SK-N-SH (cell line): Measurements from ENCODE around the gene WWOX. TPM values are rescaled to one million over a fixed set of nuclear protein-coding genes. Genes with fewer than 3 reads are reported as not detected.

Experiments
- CTCF ChIA-PET: fragments of 300-600, 350-600 bp; formaldehyde crosslinking; extraction: SDS; loops from one replicate; lab custom pipeline; 2021; lab: Yijun Ruan, JAX
- POLR2A ChIA-PET: fragments of 350-600 bp; sonication (Branson Sonifier 250); formaldehyde crosslinking; extraction: SDS; loops from one replicate; lab custom pipeline; 2020; ENCODE audit warnings: antibody characterized with exemption, inconsistent platforms; lab: Yijun Ruan, JAX
- DNase-seq: peaks from one replicate; pipeline ENCODE4 v3.0.0; 2012
- H2AFZ ChIP-seq: fragments of 200-600 bp; sonication (generic); 2 replicates; pipeline ENCODE4 v1.8.1; 2016; ENCODE audit warnings: antibody characterized with exemption, mild to moderate bottlenecking, low read depth
- H3F3A ChIP-seq: fragments of 200-600 bp; sonication (generic); replicated peaks from 2 replicates; pipeline ENCODE3; 2016; ENCODE audit warnings: antibody characterized with exemption, mild to moderate bottlenecking; ENCODE audit not compliant: insufficient read depth
- H3K27ac ChIP-seq, 2 experiments: fragments of 200-500 bp in 1 of 2; fragments of 200-600 bp in 1 of 2; sonication (Bioruptor generic) in 1 of 2; sonication (generic), shearing (Covaris generic) in 1 of 2; 2 replicates each; pipeline versions ENCODE4 v1.5.1 to v1.6.1; 2014 to 2016; ENCODE audit warnings: low read depth in 2 of 2, inconsistent platforms in 1 of 2, low read length in 1 of 2, mild to moderate bottlenecking in 1 of 2, mixed read lengths in 1 of 2
- H3K27me3 ChIP-seq: fragments of 200-600 bp; sonication (generic), shearing (Covaris generic); 2 replicates; pipeline ENCODE4 v1.6.1; 2016; ENCODE audit warnings: mixed run types; ENCODE audit not compliant: insufficient read depth
- H3K36me3 ChIP-seq, 2 experiments: fragments of 200-500 bp in 1 of 2; fragments of 200-600 bp in 1 of 2; sonication (Bioruptor generic) in 1 of 2; sonication (generic) in 1 of 2; replicated peaks in 1 of 2; 2 replicates each; pipeline versions ENCODE3 to v1.5.1; 2014 to 2016; ENCODE audit warnings: low read length in 1 of 2, mild to moderate bottlenecking in 1 of 2; ENCODE audit not compliant: insufficient read depth in 2 of 2, control insufficient read depth in 1 of 2
- H3K4me1 ChIP-seq, 2 experiments: fragments of 200-500 bp in 1 of 2; fragments of 200-600 bp in 1 of 2; sonication (Bioruptor generic) in 1 of 2; sonication (generic), shearing (Covaris generic) in 1 of 2; 2 replicates each; pipeline versions ENCODE4 v1.5.1 to v1.6.1; 2014 to 2016; ENCODE audit warnings: low read depth in 1 of 2, low read length in 1 of 2, mixed run types in 1 of 2; ENCODE audit not compliant: insufficient read depth in 2 of 2, control insufficient read depth in 1 of 2
- H3K4me2 ChIP-seq: fragments of 200-600 bp; sonication (generic), shearing (Covaris generic); 2 replicates; pipeline ENCODE4 v1.6.1; 2017; ENCODE audit warnings: mixed run types
- H3K4me3 ChIP-seq, 2 experiments: fragments of 200-500 bp in 1 of 2; fragments of 200-600 bp in 1 of 2; sonication (Bioruptor generic) in 1 of 2; sonication (generic), shearing (Covaris generic) in 1 of 2; 2 replicates each; pipeline versions ENCODE4 v1.5.1 to v1.8.1; 2014 to 2016; ENCODE audit warnings: low read depth in 2 of 2, inconsistent platforms in 1 of 2, low read length in 1 of 2, mild to moderate bottlenecking in 1 of 2, mixed read lengths in 1 of 2, moderate library complexity in 1 of 2
- H3K79me2 ChIP-seq: fragments of 200-600 bp; sonication (generic); 2 replicates; pipeline ENCODE4 v1.8.1; 2017; ENCODE audit warnings: mild to moderate bottlenecking; ENCODE audit not compliant: insufficient read depth
- H3K9ac ChIP-seq: fragments of 200-600 bp; sonication (generic); 2 replicates; pipeline ENCODE4 v1.6.1; 2017; ENCODE audit warnings: mixed run types
- H3K9me2 ChIP-seq: fragments of 200-600 bp; sonication (generic); 2 replicates; pipeline ENCODE4 v1.6.1; 2017; ENCODE audit warnings: mixed run types
- H3K9me3 ChIP-seq: fragments of 200-600 bp; sonication (generic); 2 replicates; pipeline ENCODE4 v1.6.1; 2017; ENCODE audit warnings: mixed run types, mild to moderate bottlenecking, moderate library complexity
- H4K20me1 ChIP-seq: fragments of 200-600 bp; sonication (generic); 2 replicates; pipeline ENCODE4 v1.6.1; 2017; ENCODE audit warnings: mild to moderate bottlenecking, mixed run types; ENCODE audit not compliant: insufficient read depth
- CHD2 ChIP-seq: fragments of 150-350 bp; IDR thresholded peaks from 2 replicates; pipeline ENCODE4 v1.6.1; 2018; ENCODE audit warnings: low read length; ENCODE audit not compliant: partially characterized antibody
- ELF1 ChIP-seq: IDR thresholded peaks from 2 replicates; pipeline ENCODE4 v1.4.0; 2012
- EP300 ChIP-seq, 2 experiments: IDR thresholded peaks; 2 replicates each; pipeline versions ENCODE4 v1.4.0 to v1.6.1; 2012; ENCODE audit warnings: borderline replicate concordance in 1 of 2, low read depth in 1 of 2, low read length in 1 of 2
- EZH2phosphoT487 ChIP-seq: fragments of 200-600 bp; sonication (generic); IDR thresholded peaks from 2 replicates; pipeline ENCODE4 v1.6.1; 2017; ENCODE audit warnings: low read depth, mixed run types, mild to moderate bottlenecking, antibody characterized with exemption, moderate library complexity, borderline replicate concordance
- FOSL2 ChIP-seq: IDR thresholded peaks from 2 replicates; pipeline ENCODE4 v1.4.0; 2012; ENCODE audit warnings: low read depth, mild to moderate bottlenecking, moderate library complexity, borderline replicate concordance
- FOXJ3 ChIP-seq: sonication (generic); formaldehyde crosslinking; IDR thresholded peaks from 2 replicates; pipeline ENCODE4 v1.5.1; 2020; ENCODE audit warnings: mild to moderate bottlenecking, missing genetic modification reagents
- FOXM1 ChIP-seq: IDR thresholded peaks from 2 replicates; pipeline ENCODE4 v1.4.0; 2012; ENCODE audit warnings: low read depth, mild to moderate bottlenecking
- GABPA ChIP-seq: IDR thresholded peaks from 2 replicates; pipeline ENCODE4 v1.4.0; 2012; ENCODE audit warnings: low read depth, mild to moderate bottlenecking
- GATA2 ChIP-seq: sonication (generic); formaldehyde crosslinking; IDR thresholded peaks from 2 replicates; pipeline ENCODE4 v1.5.0; 2020; ENCODE audit warnings: mild to moderate bottlenecking, missing genetic modification reagents
- NFIC ChIP-seq: IDR thresholded peaks from 2 replicates; pipeline ENCODE4 v1.4.0; 2012; ENCODE audit warnings: borderline replicate concordance
- RAD21 ChIP-seq: IDR thresholded peaks from 2 replicates; pipeline ENCODE4 v1.6.1; 2012; ENCODE audit warnings: mild to moderate bottlenecking, low read length
- RCOR1 ChIP-seq: fragments of 150-350 bp; IDR thresholded peaks from 2 replicates; pipeline ENCODE4 v1.6.1; 2017; ENCODE audit warnings: antibody characterized with exemption, low read length
- RFX5 ChIP-seq: IDR thresholded peaks from 2 replicates; pipeline ENCODE4 v1.6.1; 2012; ENCODE audit warnings: mild to moderate bottlenecking, improper control_type of control experiment, low read length
- RXRA ChIP-seq: IDR thresholded peaks from 2 replicates; pipeline ENCODE4 v1.4.0; 2012; ENCODE audit warnings: low read depth, mild to moderate bottlenecking, borderline replicate concordance
- SMC3 ChIP-seq: IDR thresholded peaks from 2 replicates; pipeline ENCODE4 v1.6.1; 2012; ENCODE audit warnings: low read depth, low read length, improper control_type of control experiment
- TEAD4 ChIP-seq: IDR thresholded peaks from 2 replicates; pipeline ENCODE4 v1.4.0; 2012; ENCODE audit warnings: mild to moderate bottlenecking, borderline replicate concordance; ENCODE audit not compliant: insufficient read depth
- WGBS: methylation state at CpG from one replicate; pipeline ENCODE4 v1.1.6; 2017; ENCODE audit warnings: low lambda C conversion rate; 5-methylcytosine and 5-hydroxymethylcytosine counted together
- polyA plus RNA-seq, 3 experiments: library from polyadenylated mRNA; depleted of rRNA; stranded (reverse); fragments of >200 nt; gene quantifications; 2 replicates each; pipeline ENCODE4 v1.2.3, GENCODE V29; 2012
- TF ChIP-seq, protein P1 (sequence below): fragments of 200-600 bp; sonication (generic); IDR thresholded peaks from 2 replicates; pipeline ENCODE4 v1.6.1; 2017; ENCODE audit warnings: antibody characterized with exemption, mild to moderate bottlenecking, moderate library complexity
- TF ChIP-seq, protein P2 (sequence below): fragments of 150-350 bp; IDR thresholded peaks from 2 replicates; pipeline ENCODE4 v1.6.1; 2016; ENCODE audit warnings: mild to moderate bottlenecking, low read depth, low read length

WWOX gene
- polyA plus RNA-seq, 1 of the 3 experiments (the other 2 are of a cell fraction), result 10.8 TPM

DNA sequence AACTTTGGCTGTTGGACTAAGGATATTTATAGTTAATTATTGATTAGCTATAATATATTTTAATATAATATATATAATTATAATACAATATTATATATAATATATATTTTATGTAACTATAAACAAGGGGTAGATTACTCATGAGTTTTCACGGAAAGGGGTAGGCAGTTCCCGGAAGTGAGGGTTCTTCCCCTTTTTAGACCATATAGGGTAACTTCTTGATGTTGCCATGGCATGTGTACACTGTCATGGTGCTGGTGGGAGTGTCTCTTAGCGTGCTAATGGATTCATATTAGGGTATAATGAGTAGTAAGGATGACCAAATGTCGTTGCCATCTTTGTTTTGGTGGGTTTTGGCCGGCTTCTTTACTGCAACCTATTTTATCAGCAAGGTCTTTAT is 315.6 kb downstream of the WWOX start (continued):
- TF ChIP-seq GABPA (no peak), RAD21 (no peak), RCOR1 (no peak)

DNA sequence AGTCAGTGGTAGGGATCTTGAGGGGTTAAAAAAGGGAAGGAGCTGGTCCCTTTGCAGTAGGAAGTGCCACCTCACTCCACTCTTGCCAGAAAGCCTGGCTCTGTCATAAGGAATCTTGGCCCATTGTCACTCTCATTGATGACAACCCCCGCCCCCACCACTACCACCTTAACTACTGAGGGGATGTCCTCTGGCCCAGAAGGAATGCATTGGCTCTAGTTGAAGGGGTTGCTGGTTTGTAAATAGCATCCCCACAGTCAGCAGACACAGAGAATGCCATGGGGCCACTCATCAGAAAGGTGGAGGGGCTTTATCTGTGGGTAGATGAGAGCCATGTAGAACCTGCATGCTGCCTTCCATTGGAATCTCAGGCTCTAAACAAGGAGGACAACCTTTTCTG is 316.2 kb downstream of the WWOX start:
- H3K4me1 ChIP-seq, result no peaks in the 10 kb centered on the region
- no peak overlapping the region for H3K9ac ChIP-seq
- no peaks in the 10 kb centered on the region for H3K79me2 ChIP-seq
- no peak overlapping the region for H3K27ac ChIP-seq
- H2AFZ ChIP-seq, result no peak overlapping the region
- no peak overlapping the region for H3K4me2 ChIP-seq
- H3F3A ChIP-seq, result no peaks in the 10 kb centered on the region
- no peaks in the 10 kb centered on the region for H3K9me3 ChIP-seq
- CTCF ChIA-PET, result no interaction called here
- no peaks in the 10 kb centered on the region for H3K36me3 ChIP-seq
- TF ChIP-seq NFIC (no peak), EZH2phosphoT487 (no peak), FOXM1 (no peak), RXRA (no peak), EP300 (IDR thresholded peaks at IDR 0.05; ENCODE audit: borderline replicate concordance in 1 of 2, low read depth in 1 of 2, low read length in 1 of 2) (no peak), CHD2 (no peak), GABPA (no peak)
- no peak for DNase-seq
- POLR2A ChIA-PET, result no interaction called here
- H3K9me2 ChIP-seq, result no peaks in the 10 kb centered on the region
- no peaks in the 10 kb centered on the region for H4K20me1 ChIP-seq
- no peaks in the 10 kb centered on the region for H3K27me3 ChIP-seq
- 86% methylated on average over 1 of the region's 1 CpG for WGBS
- H3K4me3 ChIP-seq, result no peak overlapping the region

DNA sequence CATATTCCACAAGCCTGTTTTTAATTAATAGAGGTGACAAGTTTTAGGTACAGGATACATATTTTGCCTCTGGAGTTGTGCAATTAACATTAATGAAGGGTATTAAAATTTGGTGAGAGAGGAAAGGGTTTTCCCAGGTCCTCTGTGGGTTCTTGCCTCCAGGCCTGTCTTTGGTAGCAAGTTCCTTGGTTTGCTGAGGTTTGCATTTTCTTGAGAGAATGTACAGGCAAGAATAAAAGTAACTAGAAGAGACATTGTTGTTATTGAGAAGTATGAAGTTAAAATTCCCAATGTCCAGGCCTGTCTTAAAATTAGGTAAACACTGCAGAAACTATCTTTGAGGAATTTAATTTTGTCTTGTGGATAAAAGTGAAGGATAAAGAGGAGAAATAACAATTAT is 316.9 kb downstream of the WWOX start:
- H3K4me2 ChIP-seq, result no peak overlapping the region
- H3K27me3 ChIP-seq, result no peaks in the 10 kb centered on the region
- no peak overlapping the region for H3K4me3 ChIP-seq
- no peaks in the 10 kb centered on the region for H3K9me3 ChIP-seq
- POLR2A ChIA-PET, result no interaction called here
- no peaks in the 10 kb centered on the region for H3K4me1 ChIP-seq
- no peak overlapping the region for H3K9ac ChIP-seq
- no peak overlapping the region for H3K27ac ChIP-seq
- no peaks in the 10 kb centered on the region for H3F3A ChIP-seq
- no peak for DNase-seq
- H3K9me2 ChIP-seq, result no peaks in the 10 kb centered on the region
- CTCF ChIA-PET, result interaction anchor here (1.6 kb wide), 1 partner anchor 20 kb away, joined by 7 read pairs; no protein-coding TSS in a partner anchor
- no peaks in the 10 kb centered on the region for H3K79me2 ChIP-seq
- no peak overlapping the region for H2AFZ ChIP-seq
- H4K20me1 ChIP-seq, result no peaks in the 10 kb centered on the region
- H3K36me3 ChIP-seq, result no peaks in the 10 kb centered on the region
- TF ChIP-seq, protein P1, sequence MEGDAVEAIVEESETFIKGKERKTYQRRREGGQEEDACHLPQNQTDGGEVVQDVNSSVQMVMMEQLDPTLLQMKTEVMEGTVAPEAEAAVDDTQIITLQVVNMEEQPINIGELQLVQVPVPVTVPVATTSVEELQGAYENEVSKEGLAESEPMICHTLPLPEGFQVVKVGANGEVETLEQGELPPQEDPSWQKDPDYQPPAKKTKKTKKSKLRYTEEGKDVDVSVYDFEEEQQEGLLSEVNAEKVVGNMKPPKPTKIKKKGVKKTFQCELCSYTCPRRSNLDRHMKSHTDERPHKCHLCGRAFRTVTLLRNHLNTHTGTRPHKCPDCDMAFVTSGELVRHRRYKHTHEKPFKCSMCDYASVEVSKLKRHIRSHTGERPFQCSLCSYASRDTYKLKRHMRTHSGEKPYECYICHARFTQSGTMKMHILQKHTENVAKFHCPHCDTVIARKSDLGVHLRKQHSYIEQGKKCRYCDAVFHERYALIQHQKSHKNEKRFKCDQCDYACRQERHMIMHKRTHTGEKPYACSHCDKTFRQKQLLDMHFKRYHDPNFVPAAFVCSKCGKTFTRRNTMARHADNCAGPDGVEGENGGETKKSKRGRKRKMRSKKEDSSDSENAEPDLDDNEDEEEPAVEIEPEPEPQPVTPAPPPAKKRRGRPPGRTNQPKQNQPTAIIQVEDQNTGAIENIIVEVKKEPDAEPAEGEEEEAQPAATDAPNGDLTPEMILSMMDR, result no peak
- TF ChIP-seq SMC3 (no peak), ELF1 (no peak), RFX5 (no peak), FOSL2 (no peak), TEAD4 (no peak), GATA2 (CRISPR knock-in tag) (no peak), FOXJ3 (no peak)
- TF ChIP-seq, protein P2, sequence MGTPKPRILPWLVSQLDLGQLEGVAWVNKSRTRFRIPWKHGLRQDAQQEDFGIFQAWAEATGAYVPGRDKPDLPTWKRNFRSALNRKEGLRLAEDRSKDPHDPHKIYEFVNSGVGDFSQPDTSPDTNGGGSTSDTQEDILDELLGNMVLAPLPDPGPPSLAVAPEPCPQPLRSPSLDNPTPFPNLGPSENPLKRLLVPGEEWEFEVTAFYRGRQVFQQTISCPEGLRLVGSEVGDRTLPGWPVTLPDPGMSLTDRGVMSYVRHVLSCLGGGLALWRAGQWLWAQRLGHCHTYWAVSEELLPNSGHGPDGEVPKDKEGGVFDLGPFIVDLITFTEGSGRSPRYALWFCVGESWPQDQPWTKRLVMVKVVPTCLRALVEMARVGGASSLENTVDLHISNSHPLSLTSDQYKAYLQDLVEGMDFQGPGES, result no peak
- TF ChIP-seq, all 33 proteins: peak for 0
